Erythroblast (primary cell): ENCODE data around the gene CDC27.
"Not testable (repeated sequence)": the region's sequence is repeated elsewhere in the genome, so short reads cannot be mapped to it uniquely, and the experiment has no call there.

Source experiments
- GATA1 ChIP-seq: IDR thresholded peaks from 2 replicates; pipeline ENCODE4 v1.6.1; 2011; ENCODE audit warnings: low read depth, mild to moderate bottlenecking, control low read depth, low read length, moderate library complexity
- POLR2A ChIP-seq: IDR thresholded peaks from 2 replicates; pipeline ENCODE4 v1.6.1; 2011; ENCODE audit warnings: mild to moderate bottlenecking, low read length

DNA sequence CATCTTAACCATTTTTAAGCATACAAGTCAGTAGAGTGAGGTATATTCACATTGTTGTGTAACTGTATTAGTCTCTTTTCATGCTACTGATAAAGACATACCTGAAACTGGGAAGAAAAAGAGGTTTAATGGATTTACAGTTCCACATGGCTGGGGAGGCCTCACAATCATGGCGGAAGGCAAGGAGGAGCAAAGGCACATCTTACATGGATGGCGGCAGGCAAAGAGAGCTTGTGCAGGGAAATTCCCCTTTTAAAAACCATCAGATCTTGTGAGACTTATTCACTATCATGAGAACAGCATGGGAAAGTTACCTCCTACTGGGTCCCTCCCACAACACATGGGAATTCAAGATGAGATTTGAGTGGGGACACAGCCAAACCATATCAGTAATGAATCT lies 35.0 kb upstream of the CDC27 start:
- not testable (repeated sequence) for TF ChIP-seq POLR2A, GATA1
